PFSK-1 (cell line): Measurements from ENCODE around the gene SEC14L1.

Source experiments
- POLR2AphosphoS5 ChIP-seq: IDR thresholded peaks from 2 replicates; pipeline ENCODE4 v1.6.1; 2012; ENCODE audit warnings: low read depth, mild to moderate bottlenecking, control low read depth, low read length, moderate library complexity
- SIN3A ChIP-seq: IDR thresholded peaks from 2 replicates; pipeline ENCODE4 v1.6.1; 2012; ENCODE audit warnings: mild to moderate bottlenecking, low read length, moderate library complexity, borderline replicate concordance; ENCODE audit not compliant: insufficient read depth

DNA sequence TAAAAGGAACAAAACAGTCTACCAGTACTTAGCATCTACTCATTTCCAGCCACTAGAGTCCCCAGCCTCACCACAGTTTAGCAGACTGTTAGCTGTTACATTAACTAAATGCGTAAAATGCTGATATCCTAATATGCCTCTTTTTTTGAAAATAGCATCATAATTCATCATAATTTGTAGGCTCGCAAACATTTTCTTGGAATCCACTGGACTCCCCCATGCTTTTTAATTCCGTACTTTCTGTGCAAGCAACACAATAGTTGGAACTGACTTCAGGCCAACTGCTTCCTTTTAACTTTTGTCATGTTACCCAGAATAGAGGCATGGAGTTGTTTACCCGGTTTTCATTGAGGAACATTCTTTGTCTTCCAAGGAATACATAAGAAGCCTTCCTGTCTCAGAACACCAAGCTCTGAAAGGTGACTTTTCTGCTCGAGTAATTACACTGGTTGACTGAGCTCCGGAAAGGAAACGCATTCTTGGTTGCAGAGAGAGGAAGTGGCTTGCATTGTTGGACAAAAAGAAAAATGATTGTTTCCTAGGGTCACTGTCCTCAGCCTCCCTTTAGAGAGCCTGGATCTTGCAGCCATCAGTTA lies 30.9 kb upstream of the SEC14L1 start:
- TF ChIP-seq POLR2AphosphoS5 (no peak), SIN3A (no peak)
